AG04450 (cell line): ENCODE measurements around the gene NPAS3. TPM values are rescaled to one million over a fixed set of nuclear protein-coding genes. Genes with fewer than 3 reads are reported as not detected.

Experiments
- CTCF ChIA-PET: fragments of 300-600, 350-600 bp; formaldehyde crosslinking; extraction: SDS; loops from one replicate; lab custom pipeline; 2022; ENCODE audit warnings: antibody characterized with exemption, inconsistent platforms; lab: Charles Lee
- POLR2A ChIA-PET: fragments of 350-600 bp; formaldehyde crosslinking; extraction: SDS; loops from one replicate; lab custom pipeline; 2021; ENCODE audit warnings: antibody characterized with exemption, inconsistent platforms; lab: Yijun Ruan, JAX
- DNase-seq: peaks from one replicate; pipeline ENCODE4 v3.0.0-alpha.2; 2011; ENCODE audit warnings: low read depth, low spot score
- H3K27ac ChIP-seq: one replicate; pipeline ENCODE4 v1.5.1; 2012; ENCODE audit warnings: low read depth, low read length, control low read depth
- H3K27me3 ChIP-seq: one replicate; pipeline ENCODE4 v1.6.0; 2012; ENCODE audit warnings: low read length; ENCODE audit not compliant: control insufficient read depth, insufficient read depth
- H3K4me3 ChIP-seq: 2 replicates; pipeline ENCODE4 v1.5.1; 2011; ENCODE audit warnings: mild to moderate bottlenecking, low read depth, low read length, control low read depth
- H3K9me3 ChIP-seq: 2 replicates; pipeline ENCODE4 v1.5.1; 2012; ENCODE audit warnings: low read length; ENCODE audit not compliant: control insufficient read depth, insufficient read depth
- CTCF ChIP-seq: IDR thresholded peaks from 2 replicates; pipeline ENCODE4 v1.5.1; 2011; ENCODE audit warnings: low read depth, low read length, control low read depth, inconsistent platforms
- polyA plus RNA-seq: library from polyadenylated mRNA; depleted of rRNA; stranded (reverse); fragments of >200 nt; gene quantifications from 2 replicates; pipeline ENCODE4 v1.2.3, GENCODE V29; 2011

NPAS3 gene
- polyA plus RNA-seq, 1 experiment = not detected

GRCh38 chr14:33455654-33456345 lies 517.1 kb downstream of the NPAS3 start:
- ChIA-PET CTCF (interaction anchor here (0.6 kb wide), 1 partner anchor 114 kb away, joined by 3 read pairs; no protein-coding TSS in a partner anchor), POLR2A (no interaction called here)
- no peak for TF ChIP-seq CTCF
- no peak overlapping the region for H3K27ac ChIP-seq
- no peaks in the 10 kb centered on the region for H3K27me3 ChIP-seq
- no peak overlapping the region for H3K4me3 ChIP-seq
- no peaks in the 10 kb centered on the region for H3K9me3 ChIP-seq
- no peak for DNase-seq

GRCh38 chr14:33457021-33457420 lies 518.3 kb downstream of the NPAS3 start:
- H3K27me3 ChIP-seq = no peaks in the 10 kb centered on the region
- ChIA-PET POLR2A (no interaction called here), CTCF (no interaction called here)
- H3K9me3 ChIP-seq = no peaks in the 10 kb centered on the region
- H3K27ac ChIP-seq = no peak overlapping the region
- no peak for DNase-seq
- no peak overlapping the region for H3K4me3 ChIP-seq
- TF ChIP-seq CTCF = no peak

- POLR2A ChIA-PET = no interaction called here
- no peaks in the 10 kb centered on the region for H3K27me3 ChIP-seq
- no peak overlapping the region for H3K4me3 ChIP-seq
- no peak for DNase-seq
- CTCF ChIA-PET = no interaction called here
- no peak overlapping the region for H3K27ac ChIP-seq
- TF ChIP-seq CTCF = no peak
- no peaks in the 10 kb centered on the region for H3K9me3 ChIP-seq
Measured at GRCh38 chr14:33457617-33458016, 518.9 kb downstream of the NPAS3 start.

- no peak for TF ChIP-seq CTCF
- Histone ChIP-seq H3K4me3 (no peak overlapping the region), H3K27me3 (no peaks in the 10 kb centered on the region), H3K9me3 (no peaks in the 10 kb centered on the region), H3K27ac (no peak overlapping the region)
- ChIA-PET CTCF (no interaction called here), POLR2A (no interaction called here)
- DNase-seq = no peak
Measured at GRCh38 chr14:33460164-33460563, 521.5 kb downstream of the NPAS3 start.

- ChIA-PET POLR2A (no interaction called here), CTCF (no interaction called here)
- H3K27me3 ChIP-seq = no peaks in the 10 kb centered on the region
- TF ChIP-seq CTCF = no peak
- H3K9me3 ChIP-seq = no peaks in the 10 kb centered on the region
- no peak overlapping the region for H3K4me3 ChIP-seq
- no peak overlapping the region for H3K27ac ChIP-seq
- DNase-seq = no peak
Measured at GRCh38 chr14:33461036-33461435, 522.4 kb downstream of the NPAS3 start.
